ENCODE data around the gene CDK14.

DNA sequence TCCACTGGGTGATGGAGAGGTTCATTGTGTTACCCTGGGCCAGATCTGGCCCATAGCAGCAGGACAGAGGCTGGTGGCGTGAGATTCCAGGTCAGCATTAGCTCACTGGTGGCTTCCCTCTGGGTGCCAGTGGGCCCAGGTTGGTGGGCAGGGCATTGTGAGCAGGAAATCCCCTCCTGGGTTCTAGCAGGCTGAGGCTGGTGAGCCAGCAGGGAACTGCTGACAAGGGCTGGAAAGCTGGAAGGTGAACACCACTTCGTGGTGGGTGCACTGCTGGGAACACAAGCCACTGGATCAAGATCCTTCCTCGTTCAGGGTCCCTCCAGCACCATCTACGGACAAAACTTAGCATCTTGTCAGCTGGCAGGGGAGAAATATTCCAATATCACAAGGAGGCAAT is 408.9 kb downstream of the CDK14 start:
- TF ChIP-seq CTCF (IDR thresholded peaks at IDR 0.05; ENCODE audit: poor library complexity, severe bottlenecking): no peak
- TF ChIP-seq RAD21 (conservative IDR thresholded peaks at IDR 0.05): no peak
- no peak for TF ChIP-seq SMC3 (conservative IDR thresholded peaks at IDR 0.05; ENCODE audit: poor library complexity)
- TF ChIP-seq MXI1 (conservative IDR thresholded peaks at IDR 0.05; ENCODE audit: poor library complexity, severe bottlenecking): no peak
- no peak for TF ChIP-seq EZH2 (IDR thresholded peaks at IDR 0.05; ENCODE audit: borderline replicate concordance, insufficient read depth, low read length, poor library complexity, severe bottlenecking)
- no peak for TF ChIP-seq TAF1 (IDR thresholded peaks at IDR 0.05; ENCODE audit: low read depth)
